ENCODE results near the gene CASP8. TPM values are rescaled to one million over a fixed set of nuclear protein-coding genes. Genes with fewer than 3 reads are reported as not detected.

CASP8 gene
- total RNA-seq, 2 experiments from 2014 or later, result 172 to 175 TPM

- Histone ChIP-seq H3K27ac (ENCODE audit: low read depth in 1 of 2, low read length in 2 of 2) (no peak overlapping the region), H3K27me3 (ENCODE audit: control insufficient read depth in 1 of 2, insufficient read depth in 2 of 2, low read length in 2 of 2) (no peaks in the 10 kb centered on the region), H3K4me3 (ENCODE audit: low read length) (no peak overlapping the region), H3K9me3 (ENCODE audit: control insufficient read depth in 1 of 2, insufficient read depth in 1 of 2, low read length in 2 of 2) (no peaks in the 10 kb centered on the region), H3K36me3 (ENCODE audit: insufficient read depth, low read length) (peaks cover 4% of the 10 kb centered on the region), H3K4me1 (ENCODE audit: insufficient read depth, low read length) (peaks cover 62% of the 10 kb centered on the region)
- Mint-ChIP-seq H3K36me3 (ENCODE audit: low read depth) (peaks cover 47% of the 10 kb centered on the region), H3K4me3 (no peak overlapping the region), H3K27me3 (no peaks in the 10 kb centered on the region), H3K4me1 (ENCODE audit: low read depth) (peaks cover 71% of the 10 kb centered on the region), H3K9me3 (no peaks in the 10 kb centered on the region), H3K27ac (peak overlapping the region; percentile 56)
- CTCF ChIA-PET, result interaction anchor here (1.4 kb wide), 1 partner anchor 16 kb away, joined by 5 read pairs; no protein-coding TSS in a partner anchor
- DNase-seq, result no peak
- intact Hi-C loops (cut with DNase I, micrococcal nuclease), result loop anchor here in 1 of 2 experiments (10.0 kb wide), 1 partner anchor 786 kb away; the partner anchor contains the start of gene FZD7
- POLR2A ChIA-PET, result interaction anchor here (0.6 to 2.9 kb wide), 5 partner anchors 12 to 17 kb away, joined by 3 to 8 read pairs (median 4); partner anchors contain the start of gene CASP8
- TF ChIP-seq, protein P1, sequence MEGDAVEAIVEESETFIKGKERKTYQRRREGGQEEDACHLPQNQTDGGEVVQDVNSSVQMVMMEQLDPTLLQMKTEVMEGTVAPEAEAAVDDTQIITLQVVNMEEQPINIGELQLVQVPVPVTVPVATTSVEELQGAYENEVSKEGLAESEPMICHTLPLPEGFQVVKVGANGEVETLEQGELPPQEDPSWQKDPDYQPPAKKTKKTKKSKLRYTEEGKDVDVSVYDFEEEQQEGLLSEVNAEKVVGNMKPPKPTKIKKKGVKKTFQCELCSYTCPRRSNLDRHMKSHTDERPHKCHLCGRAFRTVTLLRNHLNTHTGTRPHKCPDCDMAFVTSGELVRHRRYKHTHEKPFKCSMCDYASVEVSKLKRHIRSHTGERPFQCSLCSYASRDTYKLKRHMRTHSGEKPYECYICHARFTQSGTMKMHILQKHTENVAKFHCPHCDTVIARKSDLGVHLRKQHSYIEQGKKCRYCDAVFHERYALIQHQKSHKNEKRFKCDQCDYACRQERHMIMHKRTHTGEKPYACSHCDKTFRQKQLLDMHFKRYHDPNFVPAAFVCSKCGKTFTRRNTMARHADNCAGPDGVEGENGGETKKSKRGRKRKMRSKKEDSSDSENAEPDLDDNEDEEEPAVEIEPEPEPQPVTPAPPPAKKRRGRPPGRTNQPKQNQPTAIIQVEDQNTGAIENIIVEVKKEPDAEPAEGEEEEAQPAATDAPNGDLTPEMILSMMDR (IDR thresholded peaks at IDR 0.05), result no peak
- no peak for ATAC-seq (ENCODE audit: poor library complexity)
Measured at GRCh38 chr2:201248288-201248844, 12.0 kb upstream of the CASP8 start.

GRCh38 chr2:201249889-201250288, 10.4 kb upstream of the CASP8 start:
- Histone ChIP-seq H3K4me1 (ENCODE audit: insufficient read depth, low read length) (peaks cover 77% of the 10 kb centered on the region), H3K4me3 (ENCODE audit: low read length) (no peak overlapping the region), H3K27me3 (ENCODE audit: control insufficient read depth in 1 of 2, insufficient read depth in 2 of 2, low read length in 2 of 2) (no peaks in the 10 kb centered on the region), H3K36me3 (ENCODE audit: insufficient read depth, low read length) (peaks cover 4% of the 10 kb centered on the region), H3K9me3 (ENCODE audit: control insufficient read depth in 1 of 2, insufficient read depth in 1 of 2, low read length in 2 of 2) (no peaks in the 10 kb centered on the region), H3K27ac (ENCODE audit: low read depth in 1 of 2, low read length in 2 of 2) (no peak overlapping the region)
- ChIA-PET POLR2A (interaction anchor here (1.4 kb wide), 1 partner anchor 13 kb away, joined by 4 read pairs; no protein-coding TSS in a partner anchor), CTCF (no interaction called here)
- Mint-ChIP-seq H3K36me3 (ENCODE audit: low read depth) (peaks cover 41% of the 10 kb centered on the region), H3K27ac (peak overlapping the region; percentile 97), H3K4me1 (ENCODE audit: low read depth) (peaks cover 67% of the 10 kb centered on the region), H3K9me3 (no peaks in the 10 kb centered on the region), H3K4me3 (no peak overlapping the region), H3K27me3 (no peaks in the 10 kb centered on the region)
- DNase-seq (no peak), ATAC-seq (ENCODE audit: poor library complexity) (no peak)
- intact Hi-C loops (cut with DNase I, micrococcal nuclease), result loop anchor here (10.0 kb wide), 2 partner anchors 785 to 1015 kb away; partner anchors contain the start of genes FZD7 (in 1 of the 2) and NOP58 (in 1 of the 2)
- TF ChIP-seq, protein P1 (IDR thresholded peaks at IDR 0.05), result no peak

DNA sequence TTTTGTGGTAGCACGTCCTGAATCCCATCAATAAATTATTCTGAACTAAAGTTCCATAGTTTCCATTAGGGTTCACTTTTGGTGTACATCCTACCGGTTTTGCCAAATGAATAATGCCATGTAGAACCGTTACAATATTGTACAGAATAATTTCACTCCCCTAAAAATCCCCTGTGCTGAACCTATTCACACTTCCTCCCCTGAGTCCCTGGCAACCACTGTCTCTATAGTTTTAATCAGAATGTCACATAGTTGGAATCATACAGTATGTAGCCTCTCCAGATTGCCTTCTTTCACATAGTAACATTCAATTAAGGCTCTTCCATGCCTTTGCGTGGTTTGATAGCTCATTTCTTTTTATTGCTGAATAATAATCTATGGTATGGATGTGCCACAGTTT, 9.6 kb upstream of the CASP8 start:
- Histone ChIP-seq H3K27me3 (ENCODE audit: control insufficient read depth in 1 of 2, insufficient read depth in 2 of 2, low read length in 2 of 2) (no peaks in the 10 kb centered on the region), H3K27ac (ENCODE audit: low read depth in 1 of 2, low read length in 2 of 2) (peak overlapping the region in 1 of 2 donors; percentile 29), H3K4me1 (ENCODE audit: insufficient read depth, low read length) (peaks cover 82% of the 10 kb centered on the region), H3K36me3 (ENCODE audit: insufficient read depth, low read length) (peaks cover 4% of the 10 kb centered on the region), H3K4me3 (ENCODE audit: low read length) (no peak overlapping the region), H3K9me3 (ENCODE audit: control insufficient read depth in 1 of 2, insufficient read depth in 1 of 2, low read length in 2 of 2) (no peaks in the 10 kb centered on the region)
- ChIA-PET CTCF (interaction anchor here (0.8 to 5.8 kb wide), 3 partner anchors 9 to 18 kb away, joined by 3 to 29 read pairs (median 3); partner anchors contain the start of gene CASP8), POLR2A (interaction anchor here (0.6 to 4.7 kb wide), 2 partner anchors 13 to 867 kb away, joined by 3 to 38 read pairs; no protein-coding TSS in a partner anchor)
- DNase-seq (no peak), ATAC-seq (ENCODE audit: poor library complexity) (no peak)
- H3K9me3 Mint-ChIP-seq, result no peaks in the 10 kb centered on the region
- H3K36me3 Mint-ChIP-seq (ENCODE audit: low read depth), result peaks cover 41% of the 10 kb centered on the region
- H3K4me1 Mint-ChIP-seq (ENCODE audit: low read depth), result peaks cover 73% of the 10 kb centered on the region
- no peak overlapping the region for H3K4me3 Mint-ChIP-seq
- H3K27ac Mint-ChIP-seq, result peak overlapping the region; percentile 97
- TF ChIP-seq, protein P1 (IDR thresholded peaks at IDR 0.05), result no peak
- intact Hi-C loops (cut with DNase I, micrococcal nuclease), result loop anchor here in 1 of 2 experiments (10.0 kb wide), 1 partner anchor 1014 kb away; the partner anchor contains the start of gene NOP58
- no peaks in the 10 kb centered on the region for H3K27me3 Mint-ChIP-seq
